ENCODE measurements around the gene FALEC. TPM values are rescaled to one million over a fixed set of nuclear protein-coding genes. Genes with fewer than 3 reads are reported as not detected.

FALEC gene
- total and polyA plus RNA-seq, 2 of the 8 experiments (the other 6 are each of a cell fraction or from before 2014, with no cell fraction given), result not detected

DNA sequence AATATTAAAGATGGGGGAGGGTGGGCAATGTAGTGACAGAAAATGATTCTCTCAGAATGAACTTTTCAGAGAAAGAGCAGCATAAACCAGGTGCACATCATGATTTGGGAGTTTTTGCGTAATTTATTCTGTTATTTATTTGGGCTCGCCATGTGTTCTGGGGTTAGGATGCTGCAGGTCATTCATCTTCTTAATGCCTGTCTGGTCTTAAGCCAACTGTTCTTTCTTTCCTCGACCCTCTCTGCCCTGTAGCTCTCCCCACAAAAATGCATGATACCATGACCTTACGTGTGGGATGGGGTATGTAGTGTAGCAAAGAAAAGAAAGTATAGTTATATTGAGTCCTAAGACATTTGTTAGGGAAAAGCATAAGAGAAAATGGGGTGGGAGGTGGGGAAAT lies 40.7 kb upstream of the FALEC start:
- no peak overlapping the region for H2BK15ac ChIP-seq (ENCODE audit: low read length)
- no peaks in the 10 kb centered on the region for H3K79me1 ChIP-seq (ENCODE audit: low read depth, low read length)
- no peak overlapping the region for H2BK20ac ChIP-seq (ENCODE audit: low read length)
- no peak overlapping the region for H3K18ac ChIP-seq (ENCODE audit: extremely low read depth, low read length)
- H2BK12ac ChIP-seq (ENCODE audit: low read depth, low read length), result no peak overlapping the region
- no peak overlapping the region for H2BK120ac ChIP-seq (replicated peaks; ENCODE audit: low read depth, low read length)
- H4K91ac ChIP-seq (replicated peaks; ENCODE audit: insufficient read length, low read length), result no peak overlapping the region
- H3K14ac ChIP-seq (ENCODE audit: insufficient read length), result no peak overlapping the region
- peaks cover 0 to 2% of the 10 kb centered on the region in 2 experiments for H4K20me1 ChIP-seq (replicated peaks in 1 of 2; ENCODE audit: control insufficient read depth in 1 of 2, insufficient read depth in 2 of 2, low read length in 2 of 2)
- no peaks in the 10 kb centered on the region for H3K79me2 ChIP-seq (ENCODE audit: control insufficient read depth in 1 of 2, insufficient read depth in 2 of 2, low read length in 2 of 2)
- H3K27me3 ChIP-seq (replicated peaks in 1 of 4; ENCODE audit: control insufficient read depth in 3 of 4, extremely low read depth in 1 of 4, insufficient read depth in 3 of 4, low read length in 3 of 4), result no peaks in the 10 kb centered on the region
- H2AFZ ChIP-seq (ENCODE audit: low read length), result no peak overlapping the region
- no peak overlapping the region for H3K23ac ChIP-seq (ENCODE audit: insufficient read length)
- H3K4ac ChIP-seq (replicated peaks; ENCODE audit: insufficient read length, low read depth, low read length), result no peak overlapping the region
- peaks cover 0 to 8% (median 4%) of the 10 kb centered on the region in 4 experiments; a peak in 4 of 7 replicates for H3K4me1 ChIP-seq (replicated peaks in 1 of 4; ENCODE audit: control insufficient read depth in 3 of 4, insufficient read depth in 4 of 4, low read length in 3 of 4)
- no peak overlapping the region for H3K27ac ChIP-seq (ENCODE audit: low read depth, low read length)
- 72% methylated on average over 4 of the region's 4 CpGs; no CpG with 5 or more reads in 1 of the 2 experiments for WGBS, 2 experiments (ENCODE audit: extremely low coverage in 1 of 2, insufficient coverage in 1 of 2, insufficient read length in 1 of 2, insufficient replicate concordance in 2 of 2, low coverage in 1 of 2, low lambda C conversion rate in 2 of 2, missing lambda C conversion rate in 1 of 2)
- POLR2A ChIA-PET (ENCODE audit: partially characterized antibody), result interaction anchor here (1.3 to 1.4 kb wide), 2 partner anchors 11 to 33 kb away, joined by 3 read pairs; partner anchors contain the start of gene ECM1
- H3K9ac ChIP-seq (replicated peaks in 1 of 4; ENCODE audit: extremely low read depth in 1 of 4, low read depth in 3 of 4, low read length in 3 of 4), result no peak overlapping the region
- H3K4me3 ChIP-seq (ENCODE audit: extremely low read depth in 1 of 4, insufficient read depth in 2 of 4, low read depth in 3 of 4, low read length in 4 of 4), result no peak overlapping the region
- DNase-seq (ENCODE audit: low read depth in 1 of 2, low spot score in 2 of 2), result no peak
- H3K36me3 ChIP-seq (ENCODE audit: control insufficient read depth in 2 of 4, insufficient read depth in 4 of 4, low read length in 3 of 4), result peaks cover 15 to 29% (median 19%) of the 10 kb centered on the region in 4 experiments
- H4K8ac ChIP-seq (ENCODE audit: extremely low read depth, insufficient read depth, low read length), result no peak overlapping the region
- no peak overlapping the region for H2BK5ac ChIP-seq (ENCODE audit: low read depth, low read length)
- no peak for FAIRE-seq
- no peaks in the 10 kb centered on the region for H3K23me2 ChIP-seq (ENCODE audit: low read depth, low read length)
- no peak overlapping the region for H2AK5ac ChIP-seq (ENCODE audit: low read depth, low read length)
- no peak overlapping the region for H4K5ac ChIP-seq (ENCODE audit: insufficient read length, low read depth, low read length)
- no peak overlapping the region for H3K4me2 ChIP-seq (ENCODE audit: insufficient read depth in 1 of 2, low read depth in 2 of 2, low read length in 2 of 2)
- no peaks in the 10 kb centered on the region for H3K9me3 ChIP-seq (ENCODE audit: insufficient read depth in 2 of 2, low read depth in 1 of 2, low read length in 1 of 2)
- CTCF ChIA-PET (ENCODE audit: partially characterized antibody), result interaction anchor here (0.5 to 0.7 kb wide), 2 partner anchors 58 to 781 kb away, joined by 3 read pairs; no protein-coding TSS in a partner anchor
- no peak overlapping the region for H3K56ac ChIP-seq (replicated peaks; ENCODE audit: insufficient read length, low read depth, low read length)
- TF ChIP-seq HDAC2 (IDR thresholded peaks at IDR 0.05; ENCODE audit: borderline replicate concordance in 1 of 2, low read depth in 2 of 2, low read length in 2 of 2) (no peak), CBX8 (IDR thresholded peaks at IDR 0.05; ENCODE audit: borderline replicate concordance, low read depth, low read length) (no peak), RAD21 (IDR thresholded peaks at IDR 0.05 in 1 of 2, conservative IDR thresholded peaks at IDR 0.05 in 1 of 2; ENCODE audit: low read depth in 2 of 2, low read length in 2 of 2) (no peak), KDM1A (IDR thresholded peaks at IDR 0.05; ENCODE audit: borderline replicate concordance, low read length) (no peak), JUND (IDR thresholded peaks at IDR 0.05; ENCODE audit: low read length) (no peak), EZH2 (IDR thresholded peaks at IDR 0.05; ENCODE audit: low read depth, low read length, severe bottlenecking) (no peak)
- TF ChIP-seq, protein P1, sequence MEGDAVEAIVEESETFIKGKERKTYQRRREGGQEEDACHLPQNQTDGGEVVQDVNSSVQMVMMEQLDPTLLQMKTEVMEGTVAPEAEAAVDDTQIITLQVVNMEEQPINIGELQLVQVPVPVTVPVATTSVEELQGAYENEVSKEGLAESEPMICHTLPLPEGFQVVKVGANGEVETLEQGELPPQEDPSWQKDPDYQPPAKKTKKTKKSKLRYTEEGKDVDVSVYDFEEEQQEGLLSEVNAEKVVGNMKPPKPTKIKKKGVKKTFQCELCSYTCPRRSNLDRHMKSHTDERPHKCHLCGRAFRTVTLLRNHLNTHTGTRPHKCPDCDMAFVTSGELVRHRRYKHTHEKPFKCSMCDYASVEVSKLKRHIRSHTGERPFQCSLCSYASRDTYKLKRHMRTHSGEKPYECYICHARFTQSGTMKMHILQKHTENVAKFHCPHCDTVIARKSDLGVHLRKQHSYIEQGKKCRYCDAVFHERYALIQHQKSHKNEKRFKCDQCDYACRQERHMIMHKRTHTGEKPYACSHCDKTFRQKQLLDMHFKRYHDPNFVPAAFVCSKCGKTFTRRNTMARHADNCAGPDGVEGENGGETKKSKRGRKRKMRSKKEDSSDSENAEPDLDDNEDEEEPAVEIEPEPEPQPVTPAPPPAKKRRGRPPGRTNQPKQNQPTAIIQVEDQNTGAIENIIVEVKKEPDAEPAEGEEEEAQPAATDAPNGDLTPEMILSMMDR (IDR thresholded peaks at IDR 0.05; ENCODE audit: control extremely low read depth in 1 of 3, insufficient read depth in 1 of 3, low read depth in 1 of 3, low read length in 3 of 3), result no peak
- TF ChIP-seq, protein P2, sequence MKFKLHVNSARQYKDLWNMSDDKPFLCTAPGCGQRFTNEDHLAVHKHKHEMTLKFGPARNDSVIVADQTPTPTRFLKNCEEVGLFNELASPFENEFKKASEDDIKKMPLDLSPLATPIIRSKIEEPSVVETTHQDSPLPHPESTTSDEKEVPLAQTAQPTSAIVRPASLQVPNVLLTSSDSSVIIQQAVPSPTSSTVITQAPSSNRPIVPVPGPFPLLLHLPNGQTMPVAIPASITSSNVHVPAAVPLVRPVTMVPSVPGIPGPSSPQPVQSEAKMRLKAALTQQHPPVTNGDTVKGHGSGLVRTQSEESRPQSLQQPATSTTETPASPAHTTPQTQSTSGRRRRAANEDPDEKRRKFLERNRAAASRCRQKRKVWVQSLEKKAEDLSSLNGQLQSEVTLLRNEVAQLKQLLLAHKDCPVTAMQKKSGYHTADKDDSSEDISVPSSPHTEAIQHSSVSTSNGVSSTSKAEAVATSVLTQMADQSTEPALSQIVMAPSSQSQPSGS (IDR thresholded peaks at IDR 0.05; ENCODE audit: low read length), result no peak
